Lung (tissue), 12 donors: ENCODE results near the gene KIF24. TPM values are rescaled to one million over a fixed set of nuclear protein-coding genes. Genes with fewer than 3 reads are reported as not detected.
"Not testable (repeated sequence)": the region's sequence is repeated elsewhere in the genome, so short reads cannot be mapped to it uniquely, and the experiment has no call there.

Experiments
- ATAC-seq: fragments of 200-7000 bp; cut with Tn5 transposase; one replicate; pipeline ENCODE4 v1.9.1; 2020; ENCODE audit warnings: moderate number of reproducible peaks; ENCODE audit not compliant: insufficient read depth, low FRiP score
- DNase-seq, 3 donors: peaks; one replicate each; pipeline ENCODE4 v3.0.0-alpha.2; 2013 to 2017
- H3K27ac ChIP-seq, 2 donors: one replicate each; pipeline ENCODE4 v1.5.1; 2013; ENCODE audit warnings: mild to moderate bottlenecking in 2 of 2, moderate library complexity in 2 of 2, control low read depth in 1 of 2, inconsistent platforms in 1 of 2, low read depth in 1 of 2, low read length in 1 of 2
- H3K27me3 ChIP-seq, 3 donors: one replicate each; pipeline ENCODE4 v1.5.1; 2013; ENCODE audit warnings: low read length in 2 of 3; ENCODE audit not compliant: control insufficient read depth in 3 of 3, insufficient read depth in 3 of 3
- H3K36me3 ChIP-seq, 4 donors: one replicate each; pipeline ENCODE4 v1.5.1; 2013; ENCODE audit warnings: low read length in 4 of 4, mild to moderate bottlenecking in 1 of 4, moderate library complexity in 1 of 4; ENCODE audit not compliant: control insufficient read depth in 4 of 4, insufficient read depth in 4 of 4
- H3K4me1 ChIP-seq, 5 donors: one replicate each; pipeline ENCODE4 v1.5.1; 2013; ENCODE audit warnings: low read length in 5 of 5, mild to moderate bottlenecking in 2 of 5, moderate library complexity in 1 of 5; ENCODE audit not compliant: control insufficient read depth in 5 of 5, insufficient read depth in 5 of 5
- H3K4me3 ChIP-seq: one replicate; pipeline ENCODE4 v1.5.1; 2013; ENCODE audit warnings: mild to moderate bottlenecking, control low read depth, moderate library complexity
- H3K9ac ChIP-seq, 2 donors: one replicate each; pipeline ENCODE4 v1.5.1; 2013; ENCODE audit warnings: low read length in 2 of 2, control low read depth in 1 of 2; ENCODE audit not compliant: insufficient read depth in 1 of 2
- H3K9me3 ChIP-seq, 4 donors: one replicate each; pipeline ENCODE4 v1.5.1; 2013; ENCODE audit warnings: low read length in 3 of 4, mild to moderate bottlenecking in 1 of 4, moderate library complexity in 1 of 4; ENCODE audit not compliant: control insufficient read depth in 4 of 4, insufficient read depth in 3 of 4
- CTCF ChIP-seq: IDR thresholded peaks from 2 replicates; pipeline ENCODE4 v1.5.1; 2012; ENCODE audit warnings: mild to moderate bottlenecking; ENCODE audit errors: control extremely low read depth, extremely low read depth
- WGBS, 2 donors: extraction: QIAGEN DNeasy Blood & Tissue Kit; methylation state at CpG; one replicate each; pipeline ENCODE4 v1.1.7; 2013; 5-methylcytosine and 5-hydroxymethylcytosine counted together
- polyA plus RNA-seq, 2 donors: library from polyadenylated mRNA; stranded (reverse); fragments of 200-250 nt; gene quantifications; one replicate each; pipeline ENCODE4 v1.2.1, GENCODE V29; 2013
- total RNA-seq, 2 donors: library from RNA; depleted of rRNA in 1 of 2; stranded (reverse); fragments of >200 nt in 1 of 2; gene quantifications; one replicate each; pipeline ENCODE4 v1.2.1, GENCODE V29; 2014 to 2021
- donor health status: control.
- donor health status: control.
- donor health status: Bipolar disorder and iron deficiency.
- donor health status: healthy.
- donor health status: DM: yes; HTN: yes; CAD: no.

KIF24 gene
- total and polyA plus RNA-seq, 4 donors = 0.63 to 4.3 (median 1.9) TPM

DNA sequence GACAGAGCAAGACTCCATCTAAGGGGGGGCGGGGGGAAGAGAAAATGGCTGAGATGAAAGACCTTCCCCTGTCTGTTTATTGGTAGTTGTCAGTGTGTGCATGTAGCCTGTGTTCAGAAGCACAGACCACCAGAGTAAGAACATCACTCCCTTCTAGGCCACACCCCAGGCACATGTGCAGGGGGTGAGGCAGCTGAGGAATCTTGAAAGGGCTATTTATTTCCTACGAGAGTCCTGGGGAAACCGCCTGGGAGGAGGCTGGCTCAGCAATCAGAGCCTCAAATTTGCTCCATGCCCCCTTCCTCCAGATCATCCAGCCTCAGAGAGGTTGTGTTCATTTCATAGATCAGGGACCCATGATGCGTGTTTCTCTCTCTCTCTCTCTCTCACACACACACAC lies 40.6 kb upstream of the KIF24 start:
- DNase-seq (no peak), ATAC-seq (no peak)
- H3K36me3 ChIP-seq = peaks cover 0 to 2% (median 0%) of the 10 kb centered on the region in 4 donors
- H3K9me3 ChIP-seq = peaks cover 0 to 9% (median 0%) of the 10 kb centered on the region in 4 donors
- no peak overlapping the region for H3K9ac ChIP-seq
- peaks cover 0 to 36% (median 21%) of the 10 kb centered on the region in 3 donors for H3K27me3 ChIP-seq
- no peak for TF ChIP-seq CTCF
- peaks cover 0 to 2% (median 0%) of the 10 kb centered on the region in 5 donors for H3K4me1 ChIP-seq
- H3K4me3 ChIP-seq = no peak overlapping the region
- WGBS, 2 donors = 89 to 91% methylated on average over 4 of the region's 4 CpGs
- H3K27ac ChIP-seq = no peak overlapping the region

GRCh38 chr9:34368796-34369195 lies 39.7 kb upstream of the KIF24 start:
- H3K27ac ChIP-seq, ATAC-seq, DNase-seq, H3K4me1 ChIP-seq, H3K4me3 ChIP-seq, H3K9ac ChIP-seq, H3K9me3 ChIP-seq, H3K36me3 ChIP-seq: not testable (repeated sequence)
- 94 to 97% methylated on average over 5 of the region's 5 CpGs for WGBS, 2 donors
- peaks cover 0 to 31% (median 21%) of the 10 kb centered on the region in 3 donors for H3K27me3 ChIP-seq

GRCh38 chr9:34367751-34368410 lies 38.8 kb upstream of the KIF24 start:
- H3K9me3 ChIP-seq, H3K27ac ChIP-seq, ATAC-seq, H3K36me3 ChIP-seq, H3K9ac ChIP-seq, DNase-seq, H3K4me3 ChIP-seq: not testable (repeated sequence)
- 95 to 97% methylated on average over 3 of the region's 3 CpGs for WGBS, 2 donors
- peaks cover 0 to 27% (median 21%) of the 10 kb centered on the region in 3 donors for H3K27me3 ChIP-seq
- peaks cover 0 to 10% (median 4%) of the 10 kb centered on the region in 5 donors for H3K4me1 ChIP-seq

DNA sequence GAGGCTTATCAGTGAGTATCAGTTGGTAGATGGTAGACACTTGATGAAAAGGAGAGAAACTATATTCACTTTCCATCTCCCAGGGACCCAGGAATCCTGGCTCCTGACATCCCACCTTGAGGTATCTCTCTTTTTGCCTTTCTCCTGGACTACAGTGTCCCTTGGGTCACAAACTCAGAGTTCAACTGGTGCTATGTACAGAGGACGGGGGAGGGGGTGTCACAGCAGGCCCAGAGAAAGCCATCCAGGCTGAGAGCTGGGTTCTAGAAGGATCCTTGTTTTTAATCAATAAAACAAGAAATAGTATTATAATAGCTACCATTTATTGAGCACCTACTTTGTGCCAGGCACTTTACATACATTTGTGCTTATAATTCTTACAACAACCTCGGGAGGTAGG lies 37.3 kb upstream of the KIF24 start:
- H3K9ac ChIP-seq = no peak overlapping the region
- no peak for ATAC-seq
- TF ChIP-seq CTCF = no peak

More for the DNA sequence above, 37.3 kb upstream of the KIF24 start:
- Histone ChIP-seq H3K27ac (no peak overlapping the region), H3K9me3 (peaks cover 0 to 2% (median 0%) of the 10 kb centered on the region in 4 donors), H3K27me3 (peaks cover 0 to 14% (median 10%) of the 10 kb centered on the region in 3 donors), H3K36me3 (peaks cover 0 to 2% (median 0%) of the 10 kb centered on the region in 4 donors), H3K4me1 (peaks cover 0 to 10% (median 4%) of the 10 kb centered on the region in 5 donors), H3K4me3 (no peak overlapping the region)
- DNase-seq = no peak
- WGBS, 2 donors = 91 to 92% methylated on average over 2 of the region's 2 CpGs
